HEK293 (cell line): ENCODE measurements around the gene SYT13.

Source experiments
- CTCF ChIA-PET: fragments of 350-600 bp; formaldehyde crosslinking; extraction: SDS; loops from one replicate; lab custom pipeline; 2021; ENCODE audit warnings: antibody characterized with exemption; lab: Yijun Ruan, JAX
- POLR2A ChIA-PET: fragments of 300-600 bp; formaldehyde crosslinking; extraction: SDS; loops from one replicate; lab custom pipeline; 2020; ENCODE audit warnings: antibody characterized with exemption, inconsistent platforms; lab: Yijun Ruan, JAX
- H3K27ac ChIP-seq: fragments of 200-500 bp; sonication (Bioruptor generic); 2 replicates; pipeline ENCODE4 v1.5.1; 2014; ENCODE audit warnings: low read depth, low read length, control low read depth, inconsistent platforms; ENCODE audit errors: extremely low read depth
- H3K36me3 ChIP-seq, 2 experiments: fragments of 200-500 bp in 1 of 2; sonication (Bioruptor generic) in 1 of 2; 1 replicate in 1 of 2; 2 replicates in 1 of 2; pipeline ENCODE4 v1.5.1; 2014 to 2017; ENCODE audit warnings: inconsistent platforms in 2 of 2, low read length in 2 of 2; ENCODE audit not compliant: control insufficient read depth in 2 of 2, insufficient read depth in 1 of 2
- H3K4me1 ChIP-seq: fragments of 200-500 bp; sonication (Bioruptor generic); 2 replicates; pipeline ENCODE4 v1.5.1; 2014; ENCODE audit warnings: mild to moderate bottlenecking, low read length, inconsistent platforms; ENCODE audit not compliant: control insufficient read depth, insufficient read depth
- H3K4me3 ChIP-seq: 2 replicates; pipeline ENCODE4 v1.5.1; 2011; ENCODE audit warnings: low read depth, mild to moderate bottlenecking, control low read depth, low read length, moderate library complexity
- H3K9me3 ChIP-seq: fragments of 200-500 bp; sonication (Bioruptor generic); 2 replicates; pipeline ENCODE4 v1.5.1; 2014; ENCODE audit warnings: low read depth, low read length, inconsistent platforms; ENCODE audit not compliant: control insufficient read depth, insufficient read depth
- KLF1 ChIP-seq: fragments of 450-650 bp; formaldehyde crosslinking; IDR thresholded peaks from 2 replicates; pipeline ENCODE4 v1.5.1; 2016; ENCODE audit warnings: missing biosample characterization, missing genetic modification characterization
- SP2 ChIP-seq: fragments of 450-650 bp; formaldehyde crosslinking; IDR thresholded peaks from 2 replicates; pipeline ENCODE4 v1.5.1; 2016; ENCODE audit warnings: missing biosample characterization, missing genetic modification characterization
- TCF7L2 ChIP-seq: IDR thresholded peaks from 2 replicates; pipeline ENCODE4 v1.6.1; 2011; ENCODE audit warnings: low read depth, mild to moderate bottlenecking, inconsistent platforms, low read length, moderate library complexity, borderline replicate concordance
- YY2 ChIP-seq: fragments of 450-650 bp; formaldehyde crosslinking; IDR thresholded peaks from 2 replicates; pipeline ENCODE4 v1.5.1; 2016; ENCODE audit warnings: missing biosample characterization, missing genetic modification characterization
- ZBTB44 ChIP-seq: fragments of 450-650 bp; IDR thresholded peaks from 2 replicates; pipeline ENCODE4 v1.5.1; 2018; ENCODE audit warnings: missing biosample characterization, mild to moderate bottlenecking, missing genetic modification characterization
- ZBTB48 ChIP-seq: fragments of 450-650 bp; formaldehyde crosslinking; IDR thresholded peaks from 2 replicates; pipeline ENCODE4 v1.5.1; 2016; ENCODE audit warnings: missing biosample characterization, missing genetic modification characterization
- ZEB2 ChIP-seq: fragments of 450-650 bp; formaldehyde crosslinking; IDR thresholded peaks from 2 replicates; pipeline ENCODE4 v1.5.1; 2016; ENCODE audit warnings: missing biosample characterization, missing genetic modification characterization
- ZNF37A ChIP-seq: fragments of 450-650 bp; IDR thresholded peaks from 2 replicates; pipeline ENCODE4 v1.5.1; 2018; ENCODE audit warnings: missing biosample characterization, missing genetic modification characterization
- ZNF621 ChIP-seq: fragments of 450-650 bp; formaldehyde crosslinking; IDR thresholded peaks from 2 replicates; pipeline ENCODE4 v1.5.1; 2017; ENCODE audit warnings: missing biosample characterization, missing genetic modification characterization
- ZNF654 ChIP-seq: fragments of 450-650 bp; formaldehyde crosslinking; IDR thresholded peaks from 2 replicates; pipeline ENCODE4 v1.5.1; 2016; ENCODE audit warnings: low read depth, missing biosample characterization, missing genetic modification characterization
- ZNF658 ChIP-seq: fragments of 450-650 bp; formaldehyde crosslinking; IDR thresholded peaks from 2 replicates; pipeline ENCODE4; 2016; ENCODE audit warnings: missing biosample characterization, missing genetic modification characterization
- ZNF660 ChIP-seq: fragments of 450-650 bp; IDR thresholded peaks from 2 replicates; pipeline ENCODE4 v1.5.1; 2018; ENCODE audit warnings: missing biosample characterization, mild to moderate bottlenecking, missing genetic modification characterization
- ZNF791 ChIP-seq: fragments of 450-650 bp; formaldehyde crosslinking; IDR thresholded peaks from 2 replicates; pipeline ENCODE4 v1.5.1; 2016; ENCODE audit warnings: missing biosample characterization, missing genetic modification characterization
- ZNF830 ChIP-seq: fragments of 450-650 bp; IDR thresholded peaks from 2 replicates; pipeline ENCODE4 v1.5.0; 2018; ENCODE audit warnings: missing biosample characterization, missing genetic modification characterization, low read depth, mild to moderate bottlenecking, moderate library complexity
- ZNF837 ChIP-seq: fragments of 450-650 bp; formaldehyde crosslinking; IDR thresholded peaks from 2 replicates; pipeline ENCODE4 v1.5.1; 2016; ENCODE audit warnings: missing biosample characterization, missing genetic modification characterization
- TF ChIP-seq, protein P1 (sequence below): fragments of 450-650 bp; formaldehyde crosslinking; IDR thresholded peaks from 2 replicates; pipeline ENCODE4 v1.5.1; 2016; ENCODE audit warnings: missing biosample characterization, missing genetic modification characterization

SYT13 gene

GRCh38 chr11:45253640-45254039 lies 32.5 kb downstream of the SYT13 start:
- Histone ChIP-seq H3K4me1 (no peaks in the 10 kb centered on the region), H3K4me3 (no peak overlapping the region), H3K27ac (no peak overlapping the region), H3K36me3 (no peaks in the 10 kb centered on the region), H3K9me3 (no peaks in the 10 kb centered on the region)
- no peak for TF ChIP-seq ZBTB44 (tag by site-specific recombination)
- no peak for TF ChIP-seq ZNF830 (tag by site-specific recombination)
- TF ChIP-seq TCF7L2: no peak
- no peak for TF ChIP-seq ZNF37A
- TF ChIP-seq ZNF621 (tag by site-specific recombination): no peak
- TF ChIP-seq ZNF660 (tag by site-specific recombination): no peak
- ChIA-PET POLR2A (no interaction called here), CTCF (interaction anchor here (0.6 to 2.6 kb wide), 9 partner anchors 10 to 299 kb away, joined by 4 to 19 read pairs (median 8); no protein-coding TSS in a partner anchor)

DNA sequence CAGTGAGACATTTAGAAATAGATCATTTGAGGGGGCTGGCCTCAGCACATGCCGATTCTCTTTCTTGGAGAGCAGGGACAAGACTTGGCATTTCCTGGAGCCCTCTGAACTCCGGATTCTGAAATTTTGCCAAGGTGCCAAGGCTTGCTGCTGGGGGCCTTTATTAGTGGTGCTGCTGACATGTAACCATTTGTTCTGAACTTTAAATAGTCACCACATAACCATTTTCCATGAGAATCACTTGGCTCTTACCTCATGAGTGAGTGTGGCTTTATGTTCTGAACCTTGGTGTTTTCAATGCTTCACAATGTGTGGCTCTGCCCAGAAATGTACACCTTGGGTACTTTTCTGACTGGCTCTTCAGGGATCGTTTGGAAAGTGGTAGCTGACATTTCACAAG lies 33.3 kb downstream of the SYT13 start:
- Histone ChIP-seq H3K27ac (no peak overlapping the region), H3K9me3 (no peaks in the 10 kb centered on the region), H3K36me3 (no peaks in the 10 kb centered on the region), H3K4me3 (no peak overlapping the region), H3K4me1 (no peaks in the 10 kb centered on the region)
- TF ChIP-seq YY2 (tag by site-specific recombination) (no peak), KLF1 (tag by site-specific recombination) (no peak), ZEB2 (tag by site-specific recombination) (no peak), ZNF837 (tag by site-specific recombination) (no peak), ZNF654 (no peak), ZNF658 (no peak), SP2 (no peak)
- CTCF ChIA-PET: interaction anchor here (0.5 to 2.6 kb wide), 27 partner anchors 9 to 1427 kb away, joined by 3 to 19 read pairs (median 5); partner anchors contain the start of gene SYT13
- POLR2A ChIA-PET: no interaction called here

GRCh38 chr11:45252134-45252856 lies 33.8 kb downstream of the SYT13 start:
- H3K4me1 ChIP-seq: no peaks in the 10 kb centered on the region
- H3K27ac ChIP-seq: no peak overlapping the region
- 0 out of 2 replicates have a peak, but pooled peaks have one; percentile 43 for TF ChIP-seq ZBTB48 (tag by site-specific recombination)
- TF ChIP-seq ZNF791: no peak
- TF ChIP-seq, protein P1, sequence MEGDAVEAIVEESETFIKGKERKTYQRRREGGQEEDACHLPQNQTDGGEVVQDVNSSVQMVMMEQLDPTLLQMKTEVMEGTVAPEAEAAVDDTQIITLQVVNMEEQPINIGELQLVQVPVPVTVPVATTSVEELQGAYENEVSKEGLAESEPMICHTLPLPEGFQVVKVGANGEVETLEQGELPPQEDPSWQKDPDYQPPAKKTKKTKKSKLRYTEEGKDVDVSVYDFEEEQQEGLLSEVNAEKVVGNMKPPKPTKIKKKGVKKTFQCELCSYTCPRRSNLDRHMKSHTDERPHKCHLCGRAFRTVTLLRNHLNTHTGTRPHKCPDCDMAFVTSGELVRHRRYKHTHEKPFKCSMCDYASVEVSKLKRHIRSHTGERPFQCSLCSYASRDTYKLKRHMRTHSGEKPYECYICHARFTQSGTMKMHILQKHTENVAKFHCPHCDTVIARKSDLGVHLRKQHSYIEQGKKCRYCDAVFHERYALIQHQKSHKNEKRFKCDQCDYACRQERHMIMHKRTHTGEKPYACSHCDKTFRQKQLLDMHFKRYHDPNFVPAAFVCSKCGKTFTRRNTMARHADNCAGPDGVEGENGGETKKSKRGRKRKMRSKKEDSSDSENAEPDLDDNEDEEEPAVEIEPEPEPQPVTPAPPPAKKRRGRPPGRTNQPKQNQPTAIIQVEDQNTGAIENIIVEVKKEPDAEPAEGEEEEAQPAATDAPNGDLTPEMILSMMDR (tag by site-specific recombination): 0 out of 2 replicates have a peak, but pooled peaks have one; percentile 21
- TF ChIP-seq, all 188 proteins: peak for 2
- H3K4me3 ChIP-seq: no peak overlapping the region
- H3K36me3 ChIP-seq: no peaks in the 10 kb centered on the region
- H3K9me3 ChIP-seq: no peaks in the 10 kb centered on the region
- ChIA-PET POLR2A (no interaction called here), CTCF (interaction anchor here (0.5 to 2.6 kb wide), 30 partner anchors 9 to 1427 kb away, joined by 3 to 19 read pairs (median 4); partner anchors contain the start of gene SYT13)
